Renal cortical epithelial cell (primary cell): ENCODE results near the gene HAPLN2. TPM values are rescaled to one million over a fixed set of nuclear protein-coding genes. Genes with fewer than 3 reads are reported as not detected.

Source experiments
- DNase-seq: peaks from one replicate; pipeline ENCODE4 v3.0.0-alpha.2; 2011; ENCODE audit warnings: low read depth
- total RNA-seq: library from RNA; depleted of rRNA; stranded (reverse); fragments of >200 nt; gene quantifications from 2 replicates; pipeline ENCODE4 v1.2.3, GENCODE V29; 2014

Gene HAPLN2
- total RNA-seq, 1 donor from 2014 or later: not detected

DNA sequence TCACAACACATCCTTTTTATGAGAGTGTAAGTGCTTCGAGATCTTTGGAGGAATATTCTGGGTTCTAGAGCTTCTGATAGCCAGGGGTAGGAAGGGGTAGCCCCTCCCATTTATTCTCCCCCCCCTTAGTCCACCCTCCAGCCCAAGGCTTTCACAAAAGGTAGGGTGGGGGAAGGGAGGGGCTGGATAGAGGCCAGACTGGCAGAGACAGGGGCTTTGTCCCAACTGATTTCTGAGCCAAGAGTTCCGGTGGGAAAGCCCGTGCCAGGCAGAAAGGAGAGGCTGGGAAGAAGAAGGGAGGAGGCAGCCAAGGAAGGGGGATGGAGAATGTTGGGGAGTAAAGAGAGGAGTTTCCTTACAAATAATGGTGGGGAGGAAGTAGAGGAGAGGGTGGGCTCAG is 25.8 kb downstream of the HAPLN2 start:
- DNase-seq: no peak

DNA sequence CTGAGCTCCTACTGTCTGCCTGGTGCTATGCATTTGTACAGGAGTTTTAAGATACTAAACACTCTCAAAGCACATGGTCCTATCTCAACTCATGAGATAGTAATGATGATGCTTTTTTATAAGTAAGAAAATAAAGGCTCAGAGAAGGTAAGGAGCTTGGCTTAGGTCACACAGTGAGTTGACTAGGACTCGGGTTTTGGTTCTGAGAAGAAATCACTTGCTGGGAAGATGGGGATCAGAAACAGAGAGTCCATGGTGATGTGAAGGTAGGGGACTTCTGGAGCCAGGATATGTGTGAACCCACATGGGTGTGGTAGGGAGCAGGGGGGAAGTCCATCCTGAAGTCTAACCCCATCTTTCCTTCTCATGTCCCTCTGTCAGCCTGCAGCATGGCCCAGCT is 26.5 kb downstream of the HAPLN2 start:
- no peak for DNase-seq

DNA sequence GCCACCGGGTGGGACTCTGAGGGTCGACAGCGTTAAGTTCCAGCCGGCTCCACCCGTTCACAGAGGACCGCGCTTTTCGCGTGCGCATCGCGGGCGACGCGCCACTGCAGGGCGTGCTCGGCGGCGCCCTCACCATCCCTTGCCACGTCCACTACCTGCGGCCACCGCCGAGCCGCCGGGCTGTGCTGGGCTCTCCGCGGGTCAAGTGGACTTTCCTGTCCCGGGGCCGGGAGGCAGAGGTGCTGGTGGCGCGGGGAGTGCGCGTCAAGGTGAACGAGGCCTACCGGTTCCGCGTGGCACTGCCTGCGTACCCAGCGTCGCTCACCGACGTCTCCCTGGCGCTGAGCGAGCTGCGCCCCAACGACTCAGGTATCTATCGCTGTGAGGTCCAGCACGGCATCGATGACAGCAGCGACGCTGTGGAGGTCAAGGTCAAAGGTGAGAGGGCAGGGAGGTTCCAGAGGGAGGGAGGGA is 27.6 kb downstream of the HAPLN2 start:
- no peak for DNase-seq

DNA sequence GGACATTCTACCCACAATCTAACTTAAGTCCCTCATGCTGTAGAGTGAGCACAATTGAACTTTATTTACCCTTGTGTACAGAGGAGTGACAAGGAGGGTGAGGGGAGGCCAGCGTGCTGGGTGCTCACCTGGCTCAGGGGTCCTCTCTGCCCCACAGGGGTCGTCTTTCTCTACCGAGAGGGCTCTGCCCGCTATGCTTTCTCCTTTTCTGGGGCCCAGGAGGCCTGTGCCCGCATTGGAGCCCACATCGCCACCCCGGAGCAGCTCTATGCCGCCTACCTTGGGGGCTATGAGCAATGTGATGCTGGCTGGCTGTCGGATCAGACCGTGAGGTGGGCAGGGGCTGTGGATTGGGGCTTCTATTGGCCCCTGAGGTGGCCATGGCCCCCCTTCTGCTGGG is 28.1 kb downstream of the HAPLN2 start:
- DNase-seq: no peak

DNA sequence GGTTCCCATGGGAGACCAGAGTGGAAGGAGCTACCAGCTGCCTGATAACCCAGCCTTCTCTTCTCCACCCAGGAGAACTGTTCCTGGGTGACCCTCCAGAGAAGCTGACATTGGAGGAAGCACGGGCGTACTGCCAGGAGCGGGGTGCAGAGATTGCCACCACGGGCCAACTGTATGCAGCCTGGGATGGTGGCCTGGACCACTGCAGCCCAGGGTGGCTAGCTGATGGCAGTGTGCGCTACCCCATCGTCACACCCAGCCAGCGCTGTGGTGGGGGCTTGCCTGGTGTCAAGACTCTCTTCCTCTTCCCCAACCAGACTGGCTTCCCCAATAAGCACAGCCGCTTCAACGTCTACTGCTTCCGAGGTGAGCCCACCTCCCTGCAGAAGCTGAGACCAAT is 29.3 kb downstream of the HAPLN2 start:
- no peak for DNase-seq

DNA sequence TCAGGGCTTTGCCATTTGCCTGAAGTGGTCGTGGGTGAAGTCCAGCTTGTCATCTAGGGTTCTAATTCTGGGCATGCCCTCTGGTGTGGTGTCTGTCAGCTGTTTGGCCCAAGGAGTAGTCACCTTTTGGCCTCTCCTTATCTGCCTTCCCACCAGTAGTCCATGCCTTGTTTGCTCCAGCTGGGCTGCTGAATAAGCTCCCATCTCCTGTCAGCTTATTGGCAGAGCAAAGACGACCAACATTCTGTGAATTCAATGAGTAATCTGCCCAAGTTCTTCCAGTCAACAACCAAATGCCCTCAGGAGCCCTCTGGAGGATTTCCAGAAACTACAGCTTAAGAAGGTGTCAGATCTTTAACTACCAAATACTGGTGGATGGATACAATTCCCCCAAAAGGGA is 29.7 kb downstream of the HAPLN2 start:
- DNase-seq: peak; percentile 32

DNA sequence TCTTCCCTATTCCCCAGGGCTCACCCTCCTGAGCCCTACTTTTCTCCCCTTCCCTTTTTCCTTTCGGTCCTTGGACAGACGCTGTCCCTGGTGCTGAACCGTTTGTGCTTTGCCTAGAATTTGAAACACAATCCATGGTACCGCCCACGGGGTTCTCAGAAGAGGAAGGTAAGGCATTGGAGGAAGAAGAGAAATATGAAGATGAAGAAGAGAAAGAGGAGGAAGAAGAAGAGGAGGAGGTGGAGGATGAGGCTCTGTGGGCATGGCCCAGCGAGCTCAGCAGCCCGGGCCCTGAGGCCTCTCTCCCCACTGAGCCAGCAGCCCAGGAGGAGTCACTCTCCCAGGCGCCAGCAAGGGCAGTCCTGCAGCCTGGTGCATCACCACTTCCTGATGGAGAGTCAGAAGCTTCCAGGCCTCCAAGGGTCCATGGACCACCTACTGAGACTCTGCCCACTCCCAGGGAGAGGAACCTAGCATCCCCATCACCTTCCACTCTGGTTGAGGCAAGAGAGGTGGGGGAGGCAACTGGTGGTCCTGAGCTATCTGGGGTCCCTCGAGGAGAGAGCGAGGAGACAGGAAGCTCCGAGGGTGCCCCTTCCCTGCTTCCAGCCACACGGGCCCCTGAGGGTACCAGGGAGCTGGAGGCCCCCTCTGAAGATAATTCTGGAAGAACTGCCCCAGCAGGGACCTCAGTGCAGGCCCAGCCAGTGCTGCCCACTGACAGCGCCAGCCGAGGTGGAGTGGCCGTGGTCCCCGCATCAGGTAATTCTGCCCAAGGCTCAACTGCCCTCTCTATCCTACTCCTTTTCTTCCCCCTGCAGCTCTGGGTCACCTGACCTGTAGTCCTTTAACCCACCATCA is 33.1 kb downstream of the HAPLN2 start:
- DNase-seq: peak; percentile 26

DNA sequence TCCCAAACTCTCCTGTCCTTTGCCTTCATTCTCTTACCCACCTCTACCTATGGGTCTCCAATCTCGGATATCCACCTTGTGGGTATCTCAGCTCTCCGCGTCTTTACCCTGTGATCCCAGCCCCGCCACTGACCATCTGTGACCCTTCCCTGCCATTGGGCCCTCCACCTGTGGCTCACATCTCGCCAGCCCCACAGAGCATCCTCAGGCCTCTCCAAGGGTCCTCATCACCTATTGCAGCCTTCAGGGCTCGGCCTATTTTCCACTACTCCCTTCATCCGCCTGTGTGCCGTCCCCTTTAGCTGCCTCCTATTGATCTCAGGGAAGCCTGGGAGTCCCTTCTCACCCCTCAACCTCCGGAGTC is 33.8 kb downstream of the HAPLN2 start:
- no peak for DNase-seq

DNA sequence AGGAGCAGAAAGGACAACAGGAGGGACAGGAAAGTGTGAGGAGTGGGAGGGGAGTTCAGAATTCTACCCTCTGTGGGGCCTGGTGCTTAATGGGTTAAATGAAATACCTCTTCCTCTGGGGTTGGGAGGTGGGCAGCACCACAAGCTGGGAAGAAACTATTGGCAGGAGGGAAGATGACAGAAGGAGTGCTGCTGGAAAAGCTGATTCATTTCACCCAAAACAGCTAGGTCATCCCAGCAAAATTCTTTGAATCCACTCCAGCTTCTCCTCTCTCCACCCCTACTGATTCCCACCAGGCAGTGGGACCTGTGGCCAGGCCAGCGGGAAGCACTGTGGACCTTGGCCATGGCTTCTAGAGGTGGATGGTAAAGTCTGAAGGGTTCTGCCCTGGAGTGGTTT is 35.5 kb downstream of the HAPLN2 start:
- DNase-seq: no peak

DNA sequence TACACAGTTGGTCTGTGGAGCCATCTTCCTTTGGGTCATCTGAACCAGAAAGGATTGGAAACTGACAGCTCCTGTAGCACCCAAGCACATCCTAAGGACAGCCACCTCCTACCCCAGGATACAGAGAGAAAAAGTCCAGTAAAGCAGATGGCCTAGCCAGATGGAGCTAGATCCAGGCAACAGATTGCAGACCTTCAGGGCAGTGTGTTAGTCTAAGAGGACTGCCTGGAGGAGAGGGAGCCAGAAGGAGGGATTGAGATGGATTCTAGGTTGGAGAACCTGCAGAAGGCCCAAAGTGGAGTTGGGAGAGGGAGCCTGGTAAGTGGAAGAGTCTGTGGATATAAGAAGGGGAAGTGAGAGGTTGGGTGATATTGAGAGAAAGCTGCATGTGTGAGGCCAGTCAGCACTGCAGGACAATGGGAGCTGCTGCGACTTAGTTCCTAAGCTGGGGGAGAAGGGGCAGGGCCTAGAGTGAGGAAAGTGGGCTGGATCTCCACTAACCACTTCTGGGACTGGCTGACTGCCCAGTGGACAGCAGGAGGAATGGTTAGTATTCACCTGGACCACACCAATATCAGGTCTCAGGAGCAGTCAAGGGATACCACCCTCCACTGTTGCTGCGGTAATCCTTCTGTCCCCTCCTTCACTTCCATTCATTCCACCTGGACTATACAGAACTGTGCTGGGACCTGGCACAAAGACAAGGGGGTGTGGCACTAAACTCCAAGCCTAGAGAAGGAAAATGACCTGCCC is 36.1 kb downstream of the HAPLN2 start:
- no peak for DNase-seq

DNA sequence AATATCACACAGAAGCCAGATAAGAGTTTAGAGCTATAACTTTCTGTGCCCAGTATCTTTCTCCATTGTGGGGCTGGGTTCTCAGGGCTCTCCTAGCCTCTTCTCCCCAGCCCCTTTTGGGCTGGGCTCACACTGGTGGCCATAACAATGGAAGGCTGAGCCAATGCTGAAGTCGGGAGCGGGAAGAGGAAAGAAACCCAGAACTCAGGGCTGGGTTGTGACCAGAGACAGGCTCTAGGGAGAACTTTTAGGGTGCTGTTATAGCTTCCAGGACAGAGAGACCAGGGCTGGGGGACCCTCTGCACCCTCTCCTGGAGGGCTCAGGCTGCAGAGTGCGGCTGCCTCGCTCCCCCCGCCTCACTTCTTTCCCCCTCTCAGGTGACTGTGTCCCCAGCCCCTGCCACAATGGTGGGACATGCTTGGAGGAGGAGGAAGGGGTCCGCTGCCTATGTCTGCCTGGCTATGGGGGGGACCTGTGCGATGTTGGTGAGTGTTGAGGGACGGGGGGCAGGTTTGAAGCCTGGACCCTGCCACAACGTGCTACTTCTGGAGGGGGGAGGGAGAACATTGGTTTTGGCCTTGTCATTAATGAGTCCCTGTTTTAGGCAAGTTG is 36.8 kb downstream of the HAPLN2 start:
- no peak for DNase-seq

DNA sequence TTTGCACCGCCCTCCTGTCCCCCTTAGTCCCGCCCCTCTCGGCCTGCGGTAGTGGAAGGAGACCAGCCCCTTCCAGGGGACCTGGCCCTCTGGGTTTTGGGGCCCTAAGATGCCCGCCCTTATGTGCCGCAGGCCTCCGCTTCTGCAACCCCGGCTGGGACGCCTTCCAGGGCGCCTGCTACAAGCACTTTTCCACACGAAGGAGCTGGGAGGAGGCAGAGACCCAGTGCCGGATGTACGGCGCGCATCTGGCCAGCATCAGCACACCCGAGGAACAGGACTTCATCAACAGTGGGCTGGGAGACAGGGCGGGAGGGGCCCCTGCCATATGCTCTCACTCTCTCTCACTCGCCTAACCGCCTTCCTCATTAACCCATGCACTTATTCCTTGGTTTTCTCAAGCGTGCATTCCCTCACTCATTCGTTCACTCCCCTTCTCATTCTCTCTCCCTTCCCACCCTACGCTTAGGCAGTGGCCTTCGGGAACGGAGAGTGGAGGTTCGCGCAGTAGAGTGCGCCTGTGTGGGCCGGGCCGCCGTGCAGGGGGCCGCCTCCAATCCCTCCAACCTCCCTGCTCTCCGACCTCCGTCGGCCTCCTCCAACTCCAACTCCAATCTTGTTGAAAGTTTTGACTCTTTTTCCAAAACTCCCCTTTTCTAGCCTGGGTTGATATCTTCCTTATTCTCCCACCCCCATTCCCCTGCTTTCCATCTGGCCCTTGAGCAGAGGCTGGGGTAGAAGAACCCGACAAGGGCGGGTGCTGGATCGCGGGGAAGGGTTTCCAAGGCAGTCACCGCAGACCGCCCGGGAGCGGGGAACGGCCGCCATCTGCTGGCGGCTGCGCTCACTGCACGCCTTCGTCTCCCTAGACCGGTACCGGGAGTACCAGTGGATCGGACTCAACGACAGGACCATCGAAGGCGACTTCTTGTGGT is 37.9 kb downstream of the HAPLN2 start:
- peak; percentile 19 for DNase-seq

DNA sequence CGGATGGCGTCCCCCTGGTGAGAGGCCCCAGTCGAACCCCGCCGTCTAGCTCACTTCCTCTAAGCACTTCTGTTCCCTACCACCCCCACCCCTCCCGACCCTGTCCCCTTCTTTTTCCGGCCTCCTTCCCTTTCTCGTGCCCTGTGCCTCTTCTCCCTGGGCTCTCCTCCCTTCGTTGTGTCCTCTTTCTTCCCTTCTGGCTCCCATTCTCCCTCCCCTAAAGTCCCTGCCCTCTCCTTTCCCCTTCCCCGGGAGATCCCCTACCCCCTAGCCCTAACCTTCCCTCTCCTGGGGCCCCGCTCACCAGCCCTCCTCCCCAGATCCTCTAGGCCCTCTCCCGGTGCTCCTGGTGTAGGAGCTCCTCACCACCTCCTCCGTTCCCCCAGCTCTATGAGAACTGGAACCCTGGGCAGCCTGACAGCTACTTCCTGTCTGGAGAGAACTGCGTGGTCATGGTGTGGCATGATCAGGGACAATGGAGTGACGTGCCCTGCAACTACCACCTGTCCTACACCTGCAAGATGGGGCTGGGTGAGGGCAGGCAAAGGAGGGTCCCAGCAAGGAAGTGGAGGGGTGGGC is 38.6 kb downstream of the HAPLN2 start:
- DNase-seq: no peak

DNA sequence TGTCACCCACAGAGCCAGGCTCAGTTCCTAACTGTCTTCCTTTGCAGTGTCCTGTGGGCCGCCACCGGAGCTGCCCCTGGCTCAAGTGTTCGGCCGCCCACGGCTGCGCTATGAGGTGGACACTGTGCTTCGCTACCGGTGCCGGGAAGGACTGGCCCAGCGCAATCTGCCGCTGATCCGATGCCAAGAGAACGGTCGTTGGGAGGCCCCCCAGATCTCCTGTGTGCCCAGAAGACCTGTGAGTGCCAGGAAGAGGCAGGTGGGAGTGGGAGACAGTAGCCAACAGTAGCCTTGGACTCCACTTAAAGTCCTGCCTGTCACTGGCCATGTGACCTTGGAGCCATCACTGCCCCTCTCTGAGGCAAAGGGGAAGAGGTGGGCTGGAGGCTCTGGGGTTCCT is 39.3 kb downstream of the HAPLN2 start:
- DNase-seq: no peak

DNA sequence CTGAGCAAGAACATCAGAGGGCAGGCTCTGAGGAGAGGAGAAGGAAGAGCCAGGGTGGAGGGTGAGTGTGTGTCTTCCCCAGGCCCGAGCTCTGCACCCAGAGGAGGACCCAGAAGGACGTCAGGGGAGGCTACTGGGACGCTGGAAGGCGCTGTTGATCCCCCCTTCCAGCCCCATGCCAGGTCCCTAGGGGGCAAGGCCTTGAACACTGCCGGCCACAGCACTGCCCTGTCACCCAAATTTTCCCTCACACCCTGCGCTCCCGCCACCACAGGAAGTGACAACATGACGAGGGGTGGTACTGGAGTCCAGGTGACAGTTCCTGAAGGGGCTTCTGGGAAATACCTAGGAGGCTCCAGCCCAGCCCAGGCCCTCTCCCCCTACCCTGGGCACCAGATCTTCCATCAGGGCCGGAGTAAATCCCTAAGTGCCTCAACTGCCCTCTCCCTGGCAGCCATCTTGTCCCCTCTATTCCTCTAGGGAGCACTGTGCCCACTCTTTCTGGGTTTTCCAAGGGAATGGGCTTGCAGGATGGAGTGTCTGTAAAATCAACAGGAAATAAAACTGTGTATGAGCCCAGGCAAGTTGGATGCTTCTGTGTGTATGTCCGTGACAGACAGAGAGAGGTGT is 39.8 kb downstream of the HAPLN2 start:
- no peak for DNase-seq

DNA sequence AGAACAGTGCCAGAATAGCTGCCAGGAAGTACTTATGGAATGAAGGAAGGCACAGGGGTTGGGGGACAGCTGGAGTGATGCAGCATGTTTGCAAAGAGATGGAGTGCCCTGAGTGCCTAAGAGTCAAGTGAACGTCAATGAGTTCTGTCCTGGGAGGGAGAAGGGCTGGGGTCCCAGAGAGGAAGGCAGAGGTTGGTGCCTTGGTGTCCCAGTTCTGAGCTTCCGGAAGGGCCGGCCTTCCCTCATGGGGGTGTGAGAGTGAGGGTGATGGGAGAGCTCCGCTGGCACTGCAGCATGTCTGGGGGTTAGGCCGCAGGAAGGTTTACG is 40.4 kb downstream of the HAPLN2 start:
- DNase-seq: no peak

DNA sequence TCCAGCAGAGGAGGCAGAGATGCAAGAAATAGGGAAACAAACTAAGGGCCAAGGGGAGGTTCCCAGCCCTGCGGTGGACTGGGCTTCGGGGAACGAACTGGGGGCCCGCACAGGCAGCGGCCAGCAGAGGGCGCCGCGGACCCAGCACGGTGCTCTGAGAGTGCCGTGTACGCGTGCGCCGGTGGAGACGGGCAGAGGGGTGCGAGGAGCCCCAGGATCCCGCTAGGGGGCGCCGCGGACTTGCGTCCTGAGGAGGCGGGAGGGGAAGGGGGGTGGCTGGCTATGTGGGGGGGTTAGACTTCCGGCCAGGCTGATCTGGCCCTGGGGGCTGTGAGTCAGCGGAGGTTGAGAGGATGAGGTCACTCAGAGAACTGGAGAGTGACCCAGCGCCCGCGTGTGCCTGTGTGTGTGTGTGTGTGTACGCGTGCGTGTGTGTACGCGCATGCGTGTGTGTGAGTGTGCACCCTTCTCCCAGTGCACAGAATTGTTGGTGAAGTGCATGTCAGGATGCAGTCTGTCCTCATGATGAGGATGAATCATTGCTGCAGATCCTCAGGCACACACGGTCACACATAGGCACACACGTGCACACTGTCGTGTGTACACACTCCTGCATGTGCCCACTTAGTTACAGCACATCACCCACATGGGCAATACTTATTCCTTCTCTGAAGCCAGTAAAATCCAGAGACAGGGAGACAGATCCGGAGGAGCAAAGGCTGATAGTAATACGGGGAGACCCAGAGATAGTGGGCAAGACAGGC is 41.0 kb downstream of the HAPLN2 start:
- peak; percentile 89 for DNase-seq

DNA sequence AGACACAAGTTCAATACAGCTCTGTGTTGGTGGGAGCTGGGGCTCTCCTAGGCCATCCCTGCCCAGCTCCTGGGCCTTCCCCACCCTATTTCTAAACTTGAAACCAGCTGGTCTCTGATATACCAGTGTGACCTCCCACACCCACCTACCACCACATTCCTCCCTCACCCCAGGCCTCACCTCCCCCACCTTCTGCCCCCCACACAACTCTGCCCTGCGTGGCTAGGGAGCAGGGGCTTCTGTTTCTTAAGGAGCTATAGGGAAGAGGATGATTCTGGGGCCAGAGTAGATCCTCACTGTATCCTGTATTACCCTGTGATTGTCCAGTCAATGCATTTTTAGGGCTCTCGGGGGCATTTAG is 41.5 kb downstream of the HAPLN2 start:
- no peak for DNase-seq

DNA sequence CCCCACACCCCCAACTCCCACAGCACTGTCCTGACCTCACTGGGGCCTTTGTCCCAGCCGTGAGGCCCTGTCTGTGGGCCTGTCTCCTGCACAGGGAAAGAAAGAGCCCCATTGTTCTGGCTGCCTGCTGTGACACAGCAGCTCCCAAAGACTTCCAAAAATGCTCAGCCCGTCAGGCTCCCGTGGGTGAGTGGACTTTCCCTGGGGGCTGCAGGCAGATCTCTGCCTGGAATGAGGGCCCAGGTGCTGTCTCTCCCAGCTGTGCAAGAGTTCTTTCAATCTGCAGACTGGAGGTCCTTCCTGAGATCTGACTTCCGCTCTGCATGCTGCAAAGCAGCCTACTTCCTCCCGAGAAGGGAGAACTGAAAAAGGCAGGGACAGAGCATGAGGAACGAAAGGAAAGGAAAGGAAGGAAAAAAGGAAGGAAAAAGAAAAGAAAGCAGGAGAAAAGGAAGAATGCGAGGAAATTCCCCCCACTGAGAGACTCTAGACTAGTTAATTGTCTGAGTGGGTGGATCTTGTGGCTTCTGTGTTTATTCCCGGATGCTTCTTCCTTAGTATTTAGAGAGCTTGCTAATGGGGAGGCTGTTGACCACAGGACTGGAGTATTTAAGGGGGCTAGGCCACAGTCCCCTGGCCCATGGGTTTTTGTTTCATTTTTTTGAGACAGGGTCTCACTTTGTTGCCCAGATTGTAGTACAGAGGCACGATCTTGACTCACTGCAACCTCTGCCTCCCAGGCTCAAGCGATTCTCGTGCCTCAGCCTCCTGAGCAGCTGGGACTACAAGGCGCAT is 43.0 kb downstream of the HAPLN2 start:
- no peak for DNase-seq

DNA sequence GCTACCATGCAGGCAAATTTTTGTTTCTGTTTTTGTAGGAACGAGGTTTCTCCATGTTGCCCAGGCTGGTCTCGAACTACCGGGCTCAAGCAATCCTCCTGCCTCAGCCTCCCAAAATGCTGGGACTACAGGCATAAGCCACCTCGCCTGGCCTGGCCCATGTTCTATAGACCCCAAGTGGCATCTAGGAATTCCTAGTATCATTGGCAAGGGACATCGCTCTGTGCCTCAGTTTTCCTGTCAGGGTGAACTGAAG is 43.5 kb downstream of the HAPLN2 start:
- DNase-seq: no peak
